Muscle of leg (tissue), 11 donors: ENCODE results near the gene POLDIP3. TPM values are rescaled to one million over a fixed set of nuclear protein-coding genes. Genes with fewer than 3 reads are reported as not detected.
"Not testable (repeated sequence)": the region's sequence is repeated elsewhere in the genome, so short reads cannot be mapped to it uniquely, and the experiment has no call there.

Experiments
- DNase-seq: peaks from one replicate; pipeline ENCODE4 v3.0.0; 2013
- H3K27ac ChIP-seq: one replicate; pipeline ENCODE4 v1.5.1; 2013; ENCODE audit warnings: mild to moderate bottlenecking, low read length, control low read depth
- H3K27me3 ChIP-seq: one replicate; pipeline ENCODE4 v1.6.1; 2013; ENCODE audit warnings: low read length; ENCODE audit not compliant: control insufficient read depth, insufficient read depth
- H3K36me3 ChIP-seq: one replicate; pipeline ENCODE4 v1.6.1; 2013; ENCODE audit warnings: low read length; ENCODE audit not compliant: control insufficient read depth, insufficient read depth
- H3K4me1 ChIP-seq: one replicate; pipeline ENCODE4 v1.6.1; 2013; ENCODE audit warnings: low read length; ENCODE audit not compliant: control insufficient read depth, insufficient read depth
- H3K4me3 ChIP-seq: one replicate; pipeline ENCODE4 v1.5.1; 2013; ENCODE audit warnings: low read length, control low read depth
- H3K9me3 ChIP-seq: replicated peaks from 2 replicates; pipeline ENCODE4 v1.6.1; 2013; ENCODE audit warnings: low read depth, low read length; ENCODE audit not compliant: control insufficient read depth
- WGBS: methylation state at CpG from one replicate; pipeline ENCODE4 v1.1.5; 2013; ENCODE audit warnings: missing lambda C conversion rate; ENCODE audit not compliant: insufficient coverage; 5-methylcytosine and 5-hydroxymethylcytosine counted together
- polyA plus RNA-seq, 8 donors: library from polyadenylated mRNA; unstranded; fragments of 120-200 nt; gene quantifications; one replicate each; pipeline versions ENCODE4 v1.2.1 to v1.2.3, GENCODE V29; 2013; ENCODE audit warnings: inconsistent platforms in 1 of 8, low replicate concordance in 1 of 8; ENCODE audit not compliant: insufficient read length in 8 of 8, insufficient read depth in 1 of 8
- total RNA-seq: library from RNA; stranded (reverse); fragments of 120-200 nt; gene quantifications from one replicate; pipeline ENCODE4 v1.2.4, GENCODE V29; 2013

The POLDIP3 gene
- total and polyA plus RNA-seq, 9 donors = 32.8 to 68.5 (median 57.7) TPM

- 100% methylated on average over 2 of the region's 5 CpGs for WGBS
- no peak overlapping the region for H3K27ac ChIP-seq
- H3K4me1 ChIP-seq = peaks cover 2% of the 10 kb centered on the region
- DNase-seq = no peak
- no peak overlapping the region for H3K4me3 ChIP-seq
- H3K27me3 ChIP-seq = no peaks in the 10 kb centered on the region
- peaks cover 81% of the 10 kb centered on the region for H3K36me3 ChIP-seq
- no peaks in the 10 kb centered on the region for H3K9me3 ChIP-seq
These were observed 27.0 kb downstream of the POLDIP3 start for GRCh38 chr22:42587588-42588175.

DNA sequence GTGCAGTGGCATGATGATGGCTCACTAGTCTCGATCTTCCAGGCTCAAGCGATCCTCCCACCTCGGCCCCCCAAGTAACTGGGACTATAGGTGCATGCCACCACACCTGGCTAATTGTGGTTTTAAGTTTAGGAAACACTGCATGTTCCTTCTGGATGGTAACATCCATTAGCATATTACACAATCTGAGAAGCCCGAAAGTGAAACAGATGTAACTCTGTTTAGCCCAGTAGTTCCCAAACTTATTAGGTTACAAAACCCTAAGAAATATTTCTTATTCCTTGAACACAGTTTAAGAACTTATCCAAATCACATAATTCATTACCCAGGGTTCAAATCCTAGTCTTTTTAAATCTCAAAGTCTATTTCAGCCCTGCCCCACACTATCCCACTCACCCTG is 28.3 kb downstream of the POLDIP3 start:
- DNase-seq = no peak
- Histone ChIP-seq H3K27me3 (no peaks in the 10 kb centered on the region), H3K36me3 (peaks cover 68% of the 10 kb centered on the region), H3K9me3 (no peaks in the 10 kb centered on the region), H3K4me1 (peaks cover 7% of the 10 kb centered on the region), H3K27ac (no peak overlapping the region), H3K4me3 (no peak overlapping the region)
- 80% methylated on average over 1 of the region's 4 CpGs for WGBS

DNA sequence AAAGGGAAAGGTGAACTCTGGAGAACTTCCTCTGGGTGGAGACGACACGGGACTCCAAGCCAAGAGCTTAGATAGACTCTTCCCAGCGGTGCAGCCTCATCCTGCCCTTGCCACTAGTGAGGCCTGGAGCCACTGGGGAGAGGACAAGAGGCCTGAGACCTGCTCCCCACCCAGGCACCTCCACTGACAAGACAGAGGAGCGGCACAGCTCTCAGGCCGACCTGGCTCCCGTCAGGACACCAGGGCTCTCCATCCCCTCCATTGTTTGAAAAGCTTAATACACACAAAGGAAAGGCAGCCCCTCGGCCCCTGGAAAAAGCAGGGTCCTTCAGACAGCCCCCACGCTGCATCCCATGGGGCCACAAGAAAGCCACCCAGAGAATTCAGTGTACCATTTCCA is 29.6 kb downstream of the POLDIP3 start:
- no peak for DNase-seq
- H3K9me3 ChIP-seq = no peaks in the 10 kb centered on the region
- H3K27me3 ChIP-seq = no peaks in the 10 kb centered on the region
- H3K4me3 ChIP-seq = no peak overlapping the region
- 85% methylated on average over 8 of the region's 8 CpGs for WGBS
- H3K4me1 ChIP-seq = peaks cover 10% of the 10 kb centered on the region
- peaks cover 63% of the 10 kb centered on the region for H3K36me3 ChIP-seq
- no peak overlapping the region for H3K27ac ChIP-seq

- no peaks in the 10 kb centered on the region for H3K9me3 ChIP-seq
- H3K36me3 ChIP-seq = peaks cover 60% of the 10 kb centered on the region
- 93% methylated on average over 4 of the region's 4 CpGs for WGBS
- no peak overlapping the region for H3K4me3 ChIP-seq
- no peak overlapping the region for H3K27ac ChIP-seq
- peaks cover 10% of the 10 kb centered on the region for H3K4me1 ChIP-seq
- DNase-seq = no peak
- no peaks in the 10 kb centered on the region for H3K27me3 ChIP-seq
These were observed 30.2 kb downstream of the POLDIP3 start for GRCh38 chr22:42584364-42584940.

GRCh38 chr22:42582987-42583386 is 31.7 kb downstream of the POLDIP3 start:
- no peak for DNase-seq
- no peaks in the 10 kb centered on the region for H3K9me3 ChIP-seq
- H3K4me1 ChIP-seq = peaks cover 10% of the 10 kb centered on the region
- H3K27ac ChIP-seq = no peak overlapping the region
- peaks cover 60% of the 10 kb centered on the region for H3K36me3 ChIP-seq
- WGBS = 79% methylated on average over 1 of the region's 1 CpG
- H3K27me3 ChIP-seq = no peaks in the 10 kb centered on the region
- H3K4me3 ChIP-seq = no peak overlapping the region

DNA sequence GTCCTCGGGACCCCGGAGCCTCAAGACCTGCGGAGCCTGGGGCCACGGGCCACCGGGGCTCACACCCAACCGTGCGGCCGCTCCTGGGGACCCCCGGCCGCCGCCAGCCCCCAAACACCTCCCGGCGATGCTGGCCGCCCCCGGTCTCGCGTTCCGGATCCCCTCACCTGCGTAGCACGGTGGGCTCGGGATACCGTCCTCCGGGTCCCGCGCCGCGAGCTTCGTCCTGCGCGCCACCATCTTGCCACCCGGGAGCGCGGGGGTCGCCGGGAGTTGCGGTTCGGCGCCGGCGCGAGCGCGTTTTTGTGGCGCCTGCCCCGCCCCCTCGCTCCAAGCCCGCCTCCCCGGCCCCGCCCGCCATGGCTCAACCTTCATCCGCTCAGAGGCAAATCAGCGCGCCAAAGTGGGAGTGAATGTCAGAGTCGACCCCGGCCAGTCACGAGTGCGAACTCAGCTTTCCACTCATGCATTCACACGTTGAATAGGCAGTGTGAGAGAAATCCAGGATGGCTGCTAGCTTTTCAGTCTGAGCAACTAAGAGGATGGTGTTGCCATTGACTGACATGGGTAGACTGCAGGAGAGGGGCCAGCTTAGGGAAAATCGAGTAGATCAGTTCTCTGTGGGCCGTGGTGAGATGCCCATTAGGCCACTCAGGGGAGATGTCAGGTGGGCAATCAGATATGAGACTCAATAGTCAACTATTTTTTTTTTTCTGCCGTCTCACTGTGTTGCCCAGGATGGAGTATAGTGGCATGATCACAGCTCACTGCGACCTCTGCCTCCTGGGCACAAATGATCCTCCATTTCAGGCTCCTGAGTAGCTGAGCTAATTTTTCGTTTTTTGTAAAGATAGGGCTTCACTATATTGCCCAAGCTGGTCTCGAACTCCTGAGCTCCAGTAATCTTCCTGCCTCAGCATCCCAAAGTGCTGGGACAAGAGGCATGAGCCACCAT is 32.6 kb downstream of the POLDIP3 start:
- H3K9me3 ChIP-seq = no peaks in the 10 kb centered on the region
- no peak overlapping the region for H3K27ac ChIP-seq
- no peaks in the 10 kb centered on the region for H3K27me3 ChIP-seq
- peak; percentile 91 for DNase-seq
- peaks cover 10% of the 10 kb centered on the region for H3K4me1 ChIP-seq
- peak overlapping the region; percentile 61 for H3K4me3 ChIP-seq
- WGBS = 6% methylated on average over 50 of the region's 64 CpGs
- peaks cover 58% of the 10 kb centered on the region for H3K36me3 ChIP-seq

- DNase-seq, H3K27me3 ChIP-seq, H3K27ac ChIP-seq, H3K4me1 ChIP-seq, H3K9me3 ChIP-seq: not testable (repeated sequence)
- peak overlapping the region; percentile 61 for H3K4me3 ChIP-seq
- H3K36me3 ChIP-seq = peaks cover 52% of the 10 kb centered on the region
- 0% methylated on average over 6 of the region's 22 CpGs for WGBS
These were observed 33.4 kb downstream of the POLDIP3 start for GRCh38 chr22:42581194-42581761.

- H3K4me3 ChIP-seq, H3K27me3 ChIP-seq, DNase-seq, H3K9me3 ChIP-seq, H3K4me1 ChIP-seq, H3K27ac ChIP-seq: not testable (repeated sequence)
- H3K36me3 ChIP-seq = peaks cover 40% of the 10 kb centered on the region
- WGBS = no CpG with 5 or more reads among the region's 4 CpGs
These were observed 34.6 kb downstream of the POLDIP3 start for GRCh38 chr22:42580040-42580439.

- H3K36me3 ChIP-seq = peaks cover 30% of the 10 kb centered on the region
- no peak overlapping the region for H3K27ac ChIP-seq
- no peaks in the 10 kb centered on the region for H3K27me3 ChIP-seq
These were observed 37.0 kb downstream of the POLDIP3 start for GRCh38 chr22:42577623-42578240.

More at GRCh38 chr22:42577623-42578240, 37.0 kb downstream of the POLDIP3 start:
- WGBS = 71% methylated on average over 2 of the region's 15 CpGs
- H3K4me3 ChIP-seq = no peak overlapping the region
- DNase-seq = no peak
- no peaks in the 10 kb centered on the region for H3K9me3 ChIP-seq
- H3K4me1 ChIP-seq = peaks cover 8% of the 10 kb centered on the region
